NCI-H187 (cell line): ENCODE measurements around the gene HK1.
"Not testable (repeated sequence)": the region's sequence is repeated elsewhere in the genome, so short reads cannot be mapped to it uniquely, and the experiment has no call there.

Experiments
- DNase-seq, 2 experiments: peaks; one replicate each; lab custom pipeline; 2025; lab: John Stamatoyannopoulos, UW

The HK1 gene

GRCh38 chr10:69259547-69260243 lies 18.6 kb upstream of the HK1 start:
- no peak for DNase-seq

- DNase-seq: no peak
Observed at GRCh38 chr10:69261184-69261583, 17.1 kb upstream of the HK1 start.

GRCh38 chr10:69262292-69262751 lies 16.0 kb upstream of the HK1 start:
- no peak for DNase-seq

DNA sequence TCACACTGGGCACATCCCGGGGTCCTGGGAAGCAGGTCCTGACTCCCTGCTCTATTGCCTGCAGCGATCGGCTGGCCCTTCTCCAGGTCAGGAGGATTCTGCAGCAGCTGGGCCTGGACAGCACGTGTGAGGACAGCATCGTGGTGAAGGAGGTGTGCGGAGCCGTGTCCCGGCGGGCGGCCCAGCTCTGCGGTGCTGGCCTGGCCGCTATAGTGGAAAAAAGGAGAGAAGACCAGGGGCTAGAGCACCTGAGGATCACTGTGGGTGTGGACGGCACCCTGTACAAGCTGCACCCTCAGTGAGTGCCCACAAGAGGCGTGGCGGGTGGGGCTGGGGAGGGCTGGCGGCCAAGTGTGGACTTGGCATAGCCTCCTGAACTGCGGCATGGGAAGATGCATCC lies 12.8 kb upstream of the HK1 start:
- DNase-seq: no peak

- no peak for DNase-seq
Observed at GRCh38 chr10:69268761-69269416, 9.4 kb upstream of the HK1 start.

DNA sequence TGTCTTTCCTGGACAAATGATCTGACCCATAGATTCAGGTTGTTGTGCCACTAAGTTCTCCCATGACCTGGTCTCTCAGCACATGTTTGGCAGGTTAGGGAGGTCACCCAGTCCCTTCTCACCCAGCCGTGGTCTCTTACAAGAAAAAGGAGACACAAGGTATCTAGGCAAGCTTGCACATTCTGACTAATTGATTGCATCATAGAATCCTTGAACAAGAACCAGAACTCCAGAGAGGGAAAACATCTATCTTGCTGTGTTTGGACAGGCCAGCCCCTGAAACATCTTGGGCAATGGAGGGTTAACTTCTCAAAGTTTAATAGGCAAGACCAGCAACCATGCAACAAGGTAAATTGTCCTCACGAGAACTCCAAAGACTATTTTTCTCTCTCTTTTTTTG lies 8.5 kb upstream of the HK1 start:
- DNase-seq: no peak

DNA sequence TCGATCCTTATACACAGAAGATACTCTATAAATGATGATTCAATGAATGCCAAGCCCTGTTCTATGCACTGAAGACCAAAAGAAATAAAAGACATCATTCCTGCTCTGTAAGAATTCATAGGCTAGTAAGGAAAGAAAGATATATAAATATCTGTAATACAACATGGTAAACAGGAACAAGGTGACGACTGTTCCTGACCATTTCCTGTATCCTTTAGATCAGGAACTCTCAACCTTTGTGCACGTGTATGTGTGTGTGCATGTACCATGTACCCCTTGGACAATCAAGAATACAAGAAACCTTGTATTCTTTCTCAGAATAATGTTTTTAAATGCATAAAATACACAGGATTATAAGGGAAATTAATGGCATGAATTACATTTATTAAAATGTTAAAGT lies 7.3 kb upstream of the HK1 start:
- DNase-seq: no peak

DNA sequence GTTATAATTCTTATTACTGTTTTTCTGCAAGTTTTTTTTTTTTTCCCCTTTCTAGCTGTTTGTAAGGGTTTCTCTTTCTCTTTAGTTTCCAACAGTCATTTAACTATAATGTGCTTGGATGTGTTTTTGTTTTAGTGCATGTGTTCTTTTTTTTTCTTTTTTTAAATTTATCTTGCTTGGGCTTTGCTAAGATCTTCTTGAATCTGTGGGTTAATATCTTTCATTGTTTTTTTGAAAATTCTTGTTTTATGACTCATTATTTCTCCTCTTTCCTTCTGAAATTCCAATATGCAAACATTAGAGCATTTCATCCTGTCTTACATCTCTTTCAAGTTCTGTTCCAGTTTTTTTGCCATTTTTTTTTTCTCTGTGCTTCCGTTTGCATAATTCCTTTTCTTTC lies 5.7 kb upstream of the HK1 start:
- DNase-seq: no peak

DNA sequence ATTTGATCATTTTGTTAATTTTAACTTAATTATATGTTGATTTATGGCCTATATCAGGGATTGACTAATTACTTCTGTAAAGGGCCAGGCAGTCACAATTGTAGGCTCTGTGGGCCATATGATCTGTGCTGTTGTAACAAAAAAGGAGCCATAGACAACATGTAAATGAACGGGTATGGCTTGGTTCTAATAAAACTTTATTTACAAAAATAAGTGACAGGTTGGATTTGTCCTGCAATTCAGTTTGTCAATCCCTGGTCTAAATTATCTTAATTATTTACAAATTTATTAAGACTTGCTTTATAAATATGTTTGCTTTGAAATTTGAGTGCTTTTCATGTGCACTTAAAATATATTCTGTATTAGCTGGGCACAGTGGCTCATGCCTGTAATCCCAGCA lies 2.9 kb upstream of the HK1 start:
- DNase-seq: no peak

DNA sequence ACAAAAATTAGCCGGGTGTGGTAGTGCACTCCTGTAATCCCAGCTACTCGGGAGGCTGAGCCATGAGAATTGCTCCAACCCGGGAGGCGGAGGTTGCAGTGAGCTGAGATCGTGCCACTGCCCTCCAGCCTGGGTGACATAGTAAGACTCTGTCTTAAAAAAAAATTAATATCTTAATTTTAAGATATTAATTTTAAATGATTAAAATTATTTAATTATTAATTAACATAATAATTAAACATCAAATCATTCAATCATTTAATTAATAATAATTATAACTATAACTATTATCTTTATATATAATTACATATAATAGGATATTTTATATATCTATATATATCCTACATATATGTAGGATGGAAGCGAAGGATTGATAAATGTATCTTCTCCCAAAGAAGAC lies 1.8 kb upstream of the HK1 start:
- no peak for DNase-seq

- DNase-seq: no peak
Observed at GRCh38 chr10:69279110-69279509, 814 bp downstream of the HK1 start.

- no peak for DNase-seq
Observed at GRCh38 chr10:69281507-69282413, 3.5 kb downstream of the HK1 start.

DNA sequence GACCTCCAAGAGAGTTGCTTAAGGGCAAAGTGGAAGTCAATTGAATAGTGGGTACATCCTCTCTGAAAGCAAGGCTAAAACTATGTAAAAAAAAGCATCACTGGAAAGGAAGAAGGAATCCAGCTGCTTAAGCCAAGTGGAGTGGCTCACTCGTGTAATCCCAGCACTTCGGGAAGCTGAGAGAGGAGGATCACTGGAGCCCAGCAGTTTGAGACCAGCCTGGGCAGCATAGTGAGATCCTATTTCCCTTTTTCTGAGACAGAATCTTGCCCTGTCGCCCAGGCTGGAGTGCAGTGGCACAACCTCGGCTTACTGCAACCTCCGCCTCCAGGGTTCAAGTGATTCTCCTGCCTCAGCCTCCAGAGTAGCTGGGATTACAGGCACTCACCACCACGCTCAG lies 6.1 kb downstream of the HK1 start:
- not testable (repeated sequence) for DNase-seq

DNA sequence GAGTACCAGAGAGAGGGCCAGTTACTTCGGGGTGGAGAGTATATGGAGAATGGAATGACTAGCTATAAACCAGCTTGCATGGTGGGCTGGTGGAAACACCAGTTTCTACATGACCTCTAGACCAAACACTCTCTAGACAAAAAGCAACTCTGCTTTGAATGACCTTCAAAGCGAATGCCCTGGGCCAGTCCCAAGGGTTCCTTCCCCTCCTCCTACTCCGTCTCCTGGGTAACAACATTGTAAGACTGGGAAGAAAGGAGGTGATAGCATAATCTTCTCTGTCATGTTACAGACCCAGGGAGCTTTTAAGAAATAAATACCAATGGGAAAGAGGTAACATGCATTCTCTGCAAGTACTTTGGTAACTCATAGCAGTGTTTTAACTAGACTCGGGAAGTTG lies 7.4 kb downstream of the HK1 start:
- DNase-seq: no peak

- no peak for DNase-seq
Observed at GRCh38 chr10:69287181-69287580, 8.9 kb downstream of the HK1 start.

GRCh38 chr10:69290993-69291392 lies 12.7 kb downstream of the HK1 start:
- no peak for DNase-seq

- DNase-seq: no peak
Observed at GRCh38 chr10:69292459-69292858, 14.2 kb downstream of the HK1 start.

DNA sequence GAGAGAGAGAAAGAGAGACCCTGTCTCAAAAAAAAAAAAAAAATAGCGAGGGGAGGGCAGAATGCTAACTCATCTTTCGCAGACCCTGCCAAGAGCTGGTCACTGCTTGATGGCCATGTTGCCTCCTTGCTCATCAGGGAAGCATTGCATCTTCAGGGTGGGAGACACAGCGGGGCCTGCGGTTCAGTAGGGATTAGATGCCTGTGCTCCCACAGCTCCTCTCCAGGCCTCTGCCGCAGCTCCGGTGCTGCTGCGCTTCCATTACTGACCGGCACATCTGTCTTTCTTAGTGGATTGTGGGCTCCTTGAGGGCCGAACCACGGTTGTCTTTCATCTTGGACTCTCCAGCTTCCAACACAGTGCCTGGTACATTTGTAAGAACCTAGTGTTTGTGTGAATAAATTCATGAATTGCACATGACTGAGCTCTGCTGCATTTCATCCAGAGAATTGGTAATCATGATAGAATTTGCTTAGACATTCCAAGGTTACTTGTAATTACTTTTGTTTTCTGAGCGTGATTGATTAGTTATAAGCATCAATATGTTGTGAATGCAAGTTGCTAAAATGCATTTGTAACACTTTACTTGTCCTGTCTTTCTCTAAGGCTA lies 16.8 kb downstream of the HK1 start:
- DNase-seq: no peak

GRCh38 chr10:69303632-69304051 lies 25.3 kb downstream of the HK1 start:
- DNase-seq: no peak

GRCh38 chr10:69306421-69306820 lies 28.1 kb downstream of the HK1 start:
- no peak for DNase-seq

- no peak for DNase-seq
Observed at GRCh38 chr10:69307434-69307833, 29.1 kb downstream of the HK1 start.

GRCh38 chr10:69308304-69308703 lies 30.0 kb downstream of the HK1 start:
- DNase-seq: not testable (repeated sequence)
